Heart left ventricle (tissue), 16 donors: ENCODE data around the gene KLHL35. TPM values are rescaled to one million over a fixed set of nuclear protein-coding genes. Genes with fewer than 3 reads are reported as not detected.

Experiments
- ATAC-seq, 4 donors: fragments of 200-7000 bp; cut with Tn5 transposase; one replicate each; pipeline ENCODE4 v1.9.1; 2020 to 2022; ENCODE audit warnings: moderate library complexity in 4 of 4, mild to moderate bottlenecking in 3 of 4, moderate number of reproducible peaks in 1 of 4
- DNase-seq, 5 donors: peaks; one replicate each; pipeline ENCODE4 v3.0.0-alpha.2; 2020
- H3K27ac ChIP-seq, 12 donors: fragments of 200-600 bp; sonication (generic) in 4 of 12; one replicate each; pipeline versions ENCODE4 v1.5.0 to v1.8.0; 2016 to 2022; ENCODE audit warnings: mild to moderate bottlenecking in 2 of 12
- H3K27me3 ChIP-seq, 9 donors: fragments of 200-600 bp; sonication (generic) in 2 of 9; one replicate each; pipeline versions ENCODE4 v1.5.1 to v1.8.0; 2016 to 2022; ENCODE audit warnings: mild to moderate bottlenecking in 3 of 9
- H3K36me3 ChIP-seq, 9 donors: fragments of 200-600 bp; sonication (generic) in 2 of 9; one replicate each; pipeline versions ENCODE4 v1.5.0 to v1.8.0; 2018 to 2022; ENCODE audit warnings: mild to moderate bottlenecking in 2 of 9
- H3K4me1 ChIP-seq, 12 donors: fragments of 200-600 bp; sonication (generic) in 4 of 12; one replicate each; pipeline versions ENCODE4 v1.5.0 to v1.8.0; 2016 to 2022; ENCODE audit warnings: mild to moderate bottlenecking in 3 of 12
- H3K4me3 ChIP-seq, 12 donors: fragments of 200-600 bp; sonication (generic) in 4 of 12; one replicate each; pipeline versions ENCODE4 v1.5.0 to v1.8.0; 2017 to 2022; ENCODE audit warnings: mild to moderate bottlenecking in 9 of 12, moderate library complexity in 4 of 12
- H3K9me3 ChIP-seq, 12 donors: fragments of 200-600 bp; sonication (generic) in 4 of 12; one replicate each; pipeline versions ENCODE4 v1.5.0 to v1.8.0; 2016 to 2022; ENCODE audit warnings: mild to moderate bottlenecking in 1 of 12
- CTCF ChIP-seq, 12 donors: fragments of 200-600 bp; sonication (generic) in 4 of 12; IDR thresholded peaks; one replicate each; pipeline versions ENCODE4 v1.5.0 to v1.8.0; 2018 to 2022; ENCODE audit warnings: antibody characterized with exemption in 12 of 12, mild to moderate bottlenecking in 5 of 12
- POLR2A ChIP-seq, 2 donors: fragments of 450-650 bp; IDR thresholded peaks; one replicate each; pipeline ENCODE4 v1.6.1; 2017; ENCODE audit warnings: antibody characterized with exemption in 2 of 2, mild to moderate bottlenecking in 2 of 2, moderate library complexity in 2 of 2
- WGBS, 4 donors: extraction: QIAGEN DNeasy Blood & Tissue Kit in 2 of 4; methylation state at CpG; one replicate each; pipeline versions ENCODE4 v1.1.5 to v1.1.7; 2013 to 2018; 5-methylcytosine and 5-hydroxymethylcytosine counted together
- intact Hi-C, 10 donors: fragments of 100-400 bp; cut with DNase I; formaldehyde crosslinking; loops; one replicate each; pipeline versions ENCODE4 v1.11.1 to v1.14.2; 2022
- polyA plus RNA-seq, 2 donors: library from polyadenylated mRNA; stranded (reverse); fragments of 200-250 nt; gene quantifications; one replicate each; pipeline ENCODE4 v1.2.3, GENCODE V29; 2013
- total RNA-seq, 9 donors: library from RNA; depleted of rRNA in 2 of 9; stranded (reverse); fragments of >200 nt in 2 of 9; fragmentation: NEBNext Ultra II Directional in 3 of 9; extraction: Animal tissue kit (Norgen Biotek cat#: 25700) in 3 of 9; gene quantifications; one replicate each; pipeline versions ENCODE4 v1.1.0 to v1.2.4, GENCODE V29; 2016 to 2023
- donor health status: ischemic (EF 13 %, LVEDD 7.1; RV severe dilation, severe dysfunction).
- donor health status: healthy with polysubstance abuse.
- donor health status: DM: no; HTN: yes; CAD: no.
- donor health status: DM: no; HTN: no; CAD: no.
- donor health status: ischemic (EF 25% LVEDD 6.9; RV normal size, moderate dysfunction).
- donor health status: ischemic (EF 25% LVEDD 5.7; RV mildly dilated, moderate dysfunction).
- donor health status: healthy.
- donor health status: DM: yes; HTN: yes; CAD: no.
- donor health status: ischemic (EF 35%, LVEDD 5.7; RV mildly dilated, moderate dysfunction).
- donor health status: nonischemic (EF 11% LVEDD 7.7; RV severe dilation, severe dysfunction).
- donor health status: DM: yes; HTN: yes; CAD: no.
- donor health status: PGD.
- donor health status: ischemic (EF 29% LVEDD 5.4; RV normal size, mild dysfunction).
- donor health status: nonischemic (EF 23%, LVEDD 6.1; RV moderate dilation, normal function).

Gene KLHL35
- total and polyA plus RNA-seq, 11 donors: 0.11 to 1.1 (median 0.45) TPM; not detected in 1

- H3K4me1 ChIP-seq: peaks cover 0 to 43% (median 22%) of the 10 kb centered on the region in 12 donors
- no peaks in the 10 kb centered on the region for H3K36me3 ChIP-seq
- no peak overlapping the region for H3K27ac ChIP-seq
- intact Hi-C loops: no loop called here
- H3K4me3 ChIP-seq: no peak overlapping the region
- no peak for TF ChIP-seq CTCF (IDR thresholded peaks at IDR 0.05)
- TF ChIP-seq POLR2A (IDR thresholded peaks at IDR 0.05): no peak
- no peak for DNase-seq
- 89 to 94% (median 92%) methylated on average over 6 to 7 of the region's 7 CpGs for WGBS, 4 donors
- H3K9me3 ChIP-seq: no peaks in the 10 kb centered on the region
- no peak for ATAC-seq
- H3K27me3 ChIP-seq: no peaks in the 10 kb centered on the region
Measured at GRCh38 chr11:75470476-75471080, 37.6 kb upstream of the KLHL35 start.

- H3K27me3 ChIP-seq: no peaks in the 10 kb centered on the region
- intact Hi-C loops: no loop called here
- ATAC-seq: no peak
- H3K9me3 ChIP-seq: no peaks in the 10 kb centered on the region
- no peak for TF ChIP-seq POLR2A (IDR thresholded peaks at IDR 0.05)
- no peak for TF ChIP-seq CTCF (IDR thresholded peaks at IDR 0.05)
- H3K27ac ChIP-seq: no peak overlapping the region
- H3K4me1 ChIP-seq: peaks cover 0 to 38% (median 17%) of the 10 kb centered on the region in 12 donors
- no peak for DNase-seq
- H3K36me3 ChIP-seq: no peaks in the 10 kb centered on the region
- WGBS, 4 donors: 63 to 76% (median 70%) methylated on average over 6 of the region's 6 CpGs
- H3K4me3 ChIP-seq: no peak overlapping the region
Measured at GRCh38 chr11:75469785-75470405, 36.9 kb upstream of the KLHL35 start.

GRCh38 chr11:75468534-75469340 lies 35.7 kb upstream of the KLHL35 start:
- Histone ChIP-seq H3K27me3 (no peaks in the 10 kb centered on the region), H3K36me3 (no peaks in the 10 kb centered on the region), H3K4me3 (no peak overlapping the region), H3K9me3 (no peaks in the 10 kb centered on the region), H3K27ac (peak overlapping the region in 7 of 12 donors; percentile 27 to 49 (median 39)), H3K4me1 (peaks cover 0 to 36% (median 17%) of the 10 kb centered on the region in 12 donors)
- whole genome bisulfite sequencing, 4 donors: 44 to 54% (median 47%) methylated on average over 13 to 14 of the region's 14 CpGs
- intact Hi-C loops: no loop called here
- DNase-seq (peak; percentile 67 to 80 (median 77)), ATAC-seq (peak; percentile 41 to 78 (median 58))
- TF ChIP-seq CTCF (IDR thresholded peaks at IDR 0.05) (no peak), POLR2A (IDR thresholded peaks at IDR 0.05) (no peak)

- WGBS, 4 donors: 80 to 88% (median 84%) methylated on average over 4 of the region's 4 CpGs
- intact Hi-C loops: no loop called here
- no peak for TF ChIP-seq CTCF (IDR thresholded peaks at IDR 0.05)
- TF ChIP-seq POLR2A (IDR thresholded peaks at IDR 0.05): no peak
Measured at GRCh38 chr11:75467881-75468280, 34.9 kb upstream of the KLHL35 start.

More at GRCh38 chr11:75467881-75468280, 34.9 kb upstream of the KLHL35 start:
- Histone ChIP-seq H3K9me3 (no peaks in the 10 kb centered on the region), H3K4me3 (no peak overlapping the region), H3K27ac (peak overlapping the region in 1 of 12 donors; percentile 23), H3K36me3 (no peaks in the 10 kb centered on the region), H3K4me1 (peaks cover 0 to 38% (median 17%) of the 10 kb centered on the region in 12 donors), H3K27me3 (no peaks in the 10 kb centered on the region)
- no peak for DNase-seq
- ATAC-seq: no peak
